ENCODE results near the gene TRMT1.

TRMT1 gene

DNA sequence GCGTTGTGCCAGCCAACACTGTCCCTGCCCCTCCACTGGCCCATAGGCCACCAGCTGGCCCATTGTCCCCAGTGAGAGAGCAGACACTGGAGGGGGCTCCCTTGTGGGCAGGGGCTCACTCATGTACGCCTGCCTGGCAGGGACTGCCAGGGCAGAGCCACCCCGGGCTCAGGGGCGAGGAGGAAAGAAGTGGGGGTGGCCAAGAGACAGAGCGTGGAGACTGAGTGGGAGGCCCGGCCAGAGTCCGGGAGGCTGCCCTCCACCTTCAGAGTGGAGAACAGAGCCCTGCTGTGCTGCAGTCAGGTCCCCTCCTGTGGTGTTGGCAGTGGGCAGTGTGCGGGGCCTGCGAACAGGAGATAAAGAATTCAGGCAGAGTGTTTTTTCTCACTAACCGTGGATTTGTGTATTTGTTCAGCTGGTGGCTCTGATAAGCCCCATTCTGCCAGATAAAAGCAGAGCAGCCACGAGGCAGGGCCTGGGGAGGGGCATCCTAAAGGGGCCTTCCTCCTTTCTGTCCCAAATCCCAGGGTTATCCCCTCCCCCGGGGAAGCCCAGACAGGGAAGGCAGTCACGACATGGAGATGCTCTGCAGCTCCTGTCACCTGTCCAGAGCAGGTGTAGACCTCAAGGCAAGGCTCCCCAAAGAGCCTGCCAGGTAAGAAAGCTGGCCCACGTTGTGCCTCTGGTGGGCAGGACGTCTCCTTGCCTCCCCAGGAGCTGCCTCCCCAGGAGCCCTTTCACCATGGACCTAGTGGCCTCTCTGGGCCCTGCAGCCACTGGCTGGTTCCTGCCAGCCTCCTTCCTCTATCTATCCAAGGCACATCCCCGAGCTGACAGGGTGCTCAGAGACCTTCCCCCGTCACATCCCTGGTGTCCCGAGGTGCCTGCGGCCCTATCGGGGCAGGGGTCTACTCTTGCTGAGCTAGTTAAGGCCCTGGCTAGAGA lies 46.9 kb downstream of the TRMT1 start:
- DNase-seq: no peak

DNA sequence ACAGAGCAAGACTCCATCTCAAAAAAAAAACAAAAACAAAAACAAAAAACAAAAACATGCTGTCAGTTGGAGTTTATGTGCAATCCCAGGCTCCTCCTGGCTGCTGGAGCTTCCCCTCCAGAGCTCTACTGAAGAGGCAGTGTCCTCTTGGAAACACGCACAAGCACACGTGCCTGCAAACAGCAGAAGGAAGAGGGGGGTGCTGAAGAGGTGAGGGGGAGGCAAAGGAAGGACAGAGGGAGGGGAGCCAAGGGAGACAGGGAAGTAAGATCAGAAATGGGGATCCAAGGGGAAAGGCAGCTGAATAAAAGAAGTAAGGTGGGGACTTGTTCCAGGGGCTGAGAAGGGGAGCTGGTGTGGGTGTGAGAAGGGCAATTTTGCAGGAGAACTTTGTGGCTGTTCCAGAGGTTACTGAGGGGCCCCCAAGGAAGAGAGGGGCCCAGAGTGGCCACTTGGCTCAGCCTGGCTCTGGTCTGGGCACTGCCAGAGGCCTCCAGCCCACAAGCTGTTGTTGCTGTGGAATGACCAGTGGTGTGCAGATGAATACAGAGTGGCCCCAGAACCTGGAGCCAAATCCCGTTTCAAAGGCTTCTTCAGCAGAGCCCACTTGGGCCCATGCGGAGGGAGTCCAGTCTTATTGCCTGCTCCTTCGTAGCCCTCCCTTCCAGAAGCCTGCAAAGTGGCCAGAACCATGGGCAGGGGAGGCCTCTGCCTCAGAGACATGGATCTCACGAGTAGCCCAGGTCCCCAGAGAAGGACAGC lies 48.3 kb downstream of the TRMT1 start:
- DNase-seq: no peak

DNA sequence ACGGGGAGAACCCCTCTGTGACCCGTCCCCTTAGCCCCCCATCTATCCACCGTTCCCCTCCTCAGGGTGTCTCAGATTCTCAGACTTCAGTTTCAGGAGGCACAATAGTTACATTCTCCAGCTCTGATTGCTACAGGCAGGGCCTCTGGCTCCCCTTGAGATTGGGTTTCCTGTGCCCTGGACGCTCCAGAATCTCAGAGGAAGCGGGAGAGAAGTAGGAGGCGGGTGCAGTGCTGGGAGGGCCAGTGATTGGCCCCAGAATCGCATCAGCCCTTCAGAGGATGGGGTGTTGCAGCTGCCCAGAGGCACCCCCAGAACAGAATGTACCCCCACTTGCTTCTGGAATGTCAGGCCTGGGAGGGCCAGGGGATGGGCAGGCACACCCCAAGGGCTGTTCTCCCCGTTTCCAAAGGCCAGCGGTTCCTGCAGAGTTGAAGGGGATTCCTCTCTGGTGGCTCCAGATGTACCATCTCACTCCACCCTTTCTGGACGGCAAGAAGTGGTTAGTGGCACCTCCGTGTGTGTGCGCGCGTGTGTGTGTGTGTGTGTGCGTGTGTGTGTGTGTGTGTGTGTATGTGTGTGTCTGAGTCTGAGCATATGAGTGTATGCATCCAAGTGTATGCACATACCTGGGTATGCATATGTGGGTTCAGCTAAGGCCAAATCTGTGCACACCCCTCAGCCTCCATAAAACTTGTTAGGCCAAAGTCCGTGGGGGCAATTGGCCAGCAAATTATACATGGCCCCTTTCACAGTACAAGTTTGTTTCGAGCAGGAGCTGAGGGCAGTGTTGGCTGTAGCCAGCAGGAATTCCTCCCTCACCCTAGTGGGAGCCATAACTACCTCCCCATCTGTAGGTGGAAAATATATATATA lies 49.4 kb downstream of the TRMT1 start:
- no peak for DNase-seq

DNA sequence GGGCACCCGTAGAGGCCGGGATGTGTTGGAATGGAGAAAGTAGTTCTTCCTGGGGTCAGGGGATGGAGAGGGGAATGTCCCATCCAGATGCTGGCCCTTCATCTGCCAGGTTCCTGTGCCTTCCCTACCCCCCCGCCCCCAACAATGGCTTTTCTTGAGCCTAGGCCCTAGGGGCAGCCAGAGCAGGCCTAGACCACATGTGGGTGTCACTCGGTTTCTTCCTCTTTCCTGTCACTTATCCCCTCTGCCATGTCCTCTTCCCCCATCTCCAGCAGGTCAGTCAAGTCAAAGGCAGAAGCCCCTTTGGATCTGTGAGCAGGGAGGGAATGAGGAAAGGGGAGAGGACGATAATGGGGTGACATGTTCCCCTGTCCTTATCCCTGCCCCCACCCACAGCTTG lies 50.3 kb downstream of the TRMT1 start:
- DNase-seq: no peak

DNA sequence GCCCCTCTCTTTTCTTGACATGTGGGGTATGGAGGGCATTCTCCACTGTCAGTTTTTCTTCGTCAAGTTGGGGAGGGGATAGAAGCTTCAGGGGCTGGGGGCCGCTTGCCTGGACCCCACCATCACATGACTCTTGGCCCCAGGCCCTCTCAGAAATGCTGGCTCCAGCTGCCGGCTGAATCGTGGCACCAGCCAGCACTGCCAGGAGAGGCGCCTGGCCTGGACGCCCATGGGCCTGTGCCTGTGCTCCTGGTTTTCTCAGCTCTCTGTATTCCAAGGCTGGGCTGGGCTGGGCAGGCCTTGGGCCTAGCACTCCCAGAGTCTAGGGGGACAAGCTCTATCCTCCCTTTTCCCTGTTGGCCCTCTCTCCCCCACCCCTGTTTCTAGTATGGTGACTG lies 52.4 kb downstream of the TRMT1 start:
- no peak for DNase-seq

DNA sequence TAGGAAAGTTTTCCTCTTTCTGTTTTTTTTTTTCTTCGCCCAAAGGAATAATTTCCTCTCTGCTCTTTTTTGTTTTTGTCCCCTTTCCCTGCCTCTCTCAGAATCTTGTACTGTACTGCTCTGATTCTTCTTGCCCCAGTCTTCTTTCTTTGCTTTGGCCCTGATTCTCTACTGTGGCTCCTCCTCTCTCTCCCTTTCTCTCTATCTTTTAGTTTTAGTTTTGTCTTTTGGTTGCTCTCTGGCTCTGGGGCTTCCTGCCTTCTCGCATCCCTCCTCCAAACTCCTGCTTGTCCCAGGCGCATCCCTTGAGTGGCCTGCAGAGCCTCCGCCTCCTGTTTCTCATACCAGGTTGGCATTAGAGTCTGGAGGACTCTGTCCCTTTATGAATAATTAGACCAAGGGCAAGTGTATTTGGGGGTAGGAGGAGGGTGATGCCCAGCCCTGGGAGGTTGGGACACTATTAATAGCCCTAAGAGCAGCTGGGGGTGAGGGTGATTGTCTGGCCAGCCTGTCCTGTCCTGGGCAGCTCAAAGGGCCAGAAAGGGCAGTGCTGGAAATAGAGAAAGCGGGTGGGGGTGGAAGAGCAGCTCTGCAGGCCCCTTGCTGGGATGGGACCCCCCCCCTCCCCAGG lies 53.0 kb downstream of the TRMT1 start:
- no peak for DNase-seq

DNA sequence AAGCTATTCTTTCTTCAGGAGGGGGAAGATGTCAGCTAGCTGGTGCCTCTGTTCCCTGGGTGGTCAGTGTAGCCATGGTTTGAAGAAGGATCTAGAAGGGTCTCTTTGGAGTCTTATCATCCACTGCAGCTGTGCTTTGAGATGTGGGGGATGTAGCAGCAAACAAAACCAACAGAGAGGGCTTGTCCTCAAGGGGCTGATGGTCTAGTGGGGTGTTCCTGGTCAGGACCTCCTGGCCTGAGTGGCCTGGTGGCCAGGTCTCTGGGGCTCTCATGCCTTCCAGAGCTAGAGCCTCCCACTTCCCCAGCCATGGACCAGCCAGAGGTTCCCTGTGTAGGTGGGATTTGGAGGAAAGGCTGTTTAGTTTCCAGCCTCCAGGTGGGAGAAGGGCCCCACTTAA lies 54.2 kb downstream of the TRMT1 start:
- DNase-seq: no peak

DNA sequence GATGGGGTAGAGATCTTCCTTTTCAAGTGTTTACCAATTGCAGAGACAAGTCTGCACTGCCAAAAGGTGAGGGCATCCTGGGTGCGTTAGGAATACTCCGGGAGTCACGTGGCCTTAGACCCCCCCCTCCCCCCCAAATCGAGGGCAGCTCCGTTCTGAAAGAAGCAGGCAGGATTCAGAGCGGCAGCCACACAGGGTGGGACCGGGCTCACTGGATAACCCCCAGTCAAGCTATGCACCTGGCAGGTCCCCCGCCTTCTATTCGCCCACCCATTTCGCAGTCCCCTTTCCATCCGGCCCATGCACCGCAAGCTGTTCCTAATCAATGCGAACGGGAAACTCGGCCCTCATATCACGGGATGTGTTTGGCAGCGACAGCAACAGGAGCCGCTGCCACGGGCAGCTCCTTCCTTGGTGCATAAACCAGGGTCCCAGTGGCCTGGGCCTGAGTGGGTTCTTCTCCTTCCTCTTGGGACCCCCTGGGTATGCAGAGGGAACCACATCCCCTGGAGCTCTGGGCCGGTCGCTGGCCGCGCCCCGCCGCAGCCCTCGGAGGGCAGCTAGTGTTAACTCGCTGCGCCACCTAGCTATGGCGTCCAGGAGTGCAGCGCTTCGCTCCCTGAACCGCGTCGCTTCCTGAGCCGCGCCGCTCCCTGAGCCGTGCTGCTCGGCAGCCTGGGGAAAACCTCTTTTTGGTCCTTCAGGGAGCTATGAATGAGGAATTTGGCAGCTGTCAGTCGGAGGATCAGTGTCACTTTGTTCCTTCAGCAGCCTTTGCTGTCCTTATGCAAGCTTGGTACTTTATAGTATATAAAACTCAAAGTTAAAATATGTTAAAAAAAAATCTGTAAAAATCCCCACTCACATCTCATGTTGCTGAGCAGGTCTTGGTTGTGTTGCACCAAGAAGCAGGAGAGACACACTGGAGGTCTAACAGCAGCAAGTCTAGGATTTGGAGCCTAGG lies 55.3 kb downstream of the TRMT1 start:
- peak; percentile 83 for DNase-seq

DNA sequence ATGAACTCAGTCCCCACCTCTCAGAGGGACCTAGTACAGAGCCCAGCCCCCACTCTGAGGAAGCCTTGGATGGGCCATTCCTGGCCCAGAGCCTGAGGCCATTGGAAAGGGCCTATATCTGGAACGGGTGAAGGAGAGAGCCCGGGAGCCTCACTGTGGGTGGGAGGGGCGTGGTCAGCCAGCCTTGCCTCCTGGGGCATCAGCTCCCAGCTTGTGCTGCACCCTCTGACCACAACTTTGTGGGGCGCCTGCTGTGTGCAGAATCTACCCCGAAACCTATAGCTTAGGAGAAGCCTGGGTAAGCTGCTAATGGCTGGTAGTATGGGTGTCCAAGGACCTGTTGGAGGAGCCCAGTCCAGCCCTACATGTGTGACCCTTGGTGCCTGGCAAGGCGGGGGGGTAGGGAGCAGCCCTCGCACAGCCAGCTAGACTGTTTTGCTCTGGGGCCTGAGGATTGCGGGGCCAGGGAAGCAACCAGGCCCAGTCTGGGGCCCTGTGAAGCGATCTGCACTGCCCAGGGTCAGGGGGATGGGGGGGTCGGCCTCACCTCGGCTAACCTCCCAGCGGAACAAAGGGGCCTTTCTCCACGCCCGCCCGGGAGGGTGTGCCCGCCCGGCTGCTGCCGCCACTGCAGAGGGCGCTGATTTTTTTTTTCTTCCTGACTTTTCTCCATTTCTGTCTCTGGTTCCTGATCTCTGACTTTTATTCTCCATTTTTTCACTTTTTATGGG lies 56.1 kb downstream of the TRMT1 start:
- no peak for DNase-seq

DNA sequence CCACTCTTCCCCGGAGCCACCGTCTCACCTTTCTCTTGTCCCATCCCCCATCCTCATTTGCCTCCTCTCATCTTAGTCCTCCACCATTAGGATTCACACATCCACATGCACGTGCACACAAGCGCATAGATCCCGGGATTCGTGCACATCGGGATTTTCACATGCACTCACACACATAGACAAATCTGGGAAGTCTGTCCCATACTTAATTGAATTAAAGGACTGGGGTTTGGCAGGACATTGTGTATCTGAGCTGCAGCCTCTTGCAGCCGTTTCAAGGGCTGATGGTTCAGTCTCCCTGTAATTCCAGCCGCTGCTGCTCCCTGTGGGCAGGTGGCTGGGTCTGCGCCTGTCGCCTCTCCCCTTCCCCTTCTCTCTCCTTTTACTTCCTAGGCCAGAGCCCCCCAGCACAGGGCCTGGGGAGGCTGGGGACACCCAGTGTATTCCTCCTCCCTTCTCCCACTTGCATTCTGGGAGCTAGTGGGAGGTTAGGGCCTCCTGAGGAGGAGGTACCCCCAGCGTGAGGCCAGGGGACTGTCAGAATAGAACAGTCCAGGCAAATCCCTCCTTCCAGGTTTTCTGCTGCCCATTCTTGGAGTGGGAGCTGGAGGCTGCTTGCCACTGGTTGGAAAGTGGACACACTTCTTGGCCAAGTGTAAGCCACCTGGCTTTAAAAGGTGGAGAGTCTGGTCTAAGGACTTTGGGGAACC lies 57.4 kb downstream of the TRMT1 start:
- DNase-seq: no peak

DNA sequence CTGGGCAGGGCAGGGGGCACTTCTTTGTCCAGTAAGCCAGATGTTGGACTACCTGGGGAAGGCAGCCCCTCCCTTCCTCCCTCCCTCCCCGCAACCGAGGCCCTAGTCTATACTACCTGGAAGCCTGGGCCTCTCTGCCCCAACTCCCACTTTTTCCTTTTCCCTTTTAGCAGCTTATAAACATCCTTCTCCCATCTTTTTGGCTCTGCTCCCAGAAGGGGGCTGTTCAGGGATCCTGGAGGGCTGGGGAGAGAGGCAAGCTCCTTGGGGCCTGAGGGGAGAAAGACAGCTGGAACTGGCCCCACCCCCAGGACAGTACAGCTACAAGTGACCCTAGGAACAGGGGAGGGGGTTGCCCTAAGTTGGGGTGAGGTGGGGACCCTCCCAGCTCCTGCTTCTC lies 58.8 kb downstream of the TRMT1 start:
- DNase-seq: no peak

DNA sequence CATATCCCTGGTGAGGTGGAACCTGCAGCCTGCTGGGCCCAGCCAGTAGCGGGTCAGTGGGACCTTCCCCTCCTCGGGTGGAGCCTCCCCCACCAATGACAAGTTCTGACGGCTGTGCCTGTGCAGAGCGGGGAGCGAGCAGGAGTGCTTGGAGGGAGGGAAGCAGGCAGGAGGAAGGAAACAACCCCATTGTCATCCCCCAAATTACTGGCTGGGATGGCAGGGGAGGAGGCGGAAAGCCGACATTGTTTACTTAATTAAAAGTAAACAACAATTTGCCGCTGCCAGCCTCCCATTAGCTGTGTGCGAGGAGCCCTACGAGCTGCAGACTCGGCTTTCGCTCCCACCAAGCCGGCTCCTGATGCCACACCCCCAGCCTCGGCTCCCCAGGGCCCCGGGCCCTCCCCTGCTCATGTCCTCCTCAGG lies 59.4 kb downstream of the TRMT1 start:
- DNase-seq: peak; percentile 82

DNA sequence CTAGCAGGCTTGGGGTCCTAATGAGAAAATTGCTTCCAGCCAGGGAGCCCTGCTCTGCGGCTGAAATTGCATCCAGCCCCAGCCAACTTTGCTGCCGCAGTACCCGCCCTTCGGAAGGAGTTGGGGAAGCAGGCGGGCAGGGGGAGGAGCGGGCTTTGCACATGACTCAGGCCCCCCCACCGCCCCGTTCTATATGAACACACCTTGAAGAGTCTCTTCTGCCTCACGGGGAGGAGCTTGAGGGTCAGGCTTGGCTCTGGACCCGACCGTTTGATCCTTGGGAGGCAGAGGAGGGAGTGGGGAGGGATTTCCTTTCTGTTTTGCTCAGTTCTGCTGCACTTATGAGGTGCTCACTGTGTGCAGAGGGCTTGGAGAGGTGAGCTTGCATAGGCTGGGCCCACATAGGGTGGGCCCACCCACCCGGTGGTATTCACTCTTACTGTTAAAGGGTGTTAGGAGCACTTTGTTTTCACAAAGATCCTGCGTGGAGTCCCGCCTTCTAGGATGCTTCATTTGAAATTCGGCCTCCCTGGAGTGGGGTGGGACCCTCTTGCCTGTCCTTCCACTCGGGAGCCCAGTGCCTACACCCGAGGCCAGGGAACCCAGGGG lies 60.4 kb downstream of the TRMT1 start:
- DNase-seq: no peak

DNA sequence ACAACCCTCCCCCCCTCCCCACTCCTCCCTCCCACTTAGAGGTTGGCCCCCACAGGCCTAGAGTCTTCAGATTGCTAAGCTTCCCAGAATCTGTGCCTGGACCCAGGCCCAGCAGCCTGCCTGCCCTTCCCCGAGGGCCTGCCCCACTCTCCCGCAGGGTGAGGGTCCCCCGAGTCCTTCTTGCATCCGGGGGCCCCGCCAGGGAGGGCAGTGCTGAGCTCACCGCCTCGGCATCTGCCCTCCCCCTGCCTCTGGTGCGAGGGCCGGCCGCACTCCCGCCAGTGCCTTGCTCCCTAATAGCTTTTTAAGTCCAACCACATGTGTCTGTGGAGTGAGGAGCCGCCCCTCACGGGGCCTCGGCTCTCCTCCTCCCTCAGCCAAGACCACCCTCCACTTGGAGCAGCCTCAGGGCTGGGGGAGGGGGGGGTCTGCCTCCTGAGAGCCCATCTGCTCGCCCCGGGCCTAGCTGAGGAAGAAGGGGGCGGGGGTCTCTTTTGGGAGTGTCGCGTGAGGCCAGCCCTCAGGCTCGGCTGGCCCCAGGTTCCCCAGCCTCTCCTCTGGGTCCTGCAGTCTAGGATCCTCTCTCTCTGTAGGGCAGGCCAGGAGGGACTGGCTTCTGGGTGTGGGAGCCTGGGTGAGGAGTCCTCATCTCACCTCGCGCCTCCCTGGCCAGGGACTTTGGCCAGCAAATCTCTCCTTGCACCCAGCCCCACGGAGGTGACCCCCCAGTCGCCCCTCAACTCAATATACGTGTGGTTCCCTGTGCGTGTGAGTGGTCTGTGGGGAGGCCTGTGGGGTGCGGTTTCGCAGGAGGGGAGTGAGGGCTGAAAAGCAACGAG lies 61.1 kb downstream of the TRMT1 start:
- DNase-seq: no peak
